GM12865 (cell line): ENCODE data around the gene TRAPPC10.

Experiments
- DNase-seq: peaks from one replicate; pipeline ENCODE4 v3.0.0; 2010; ENCODE audit warnings: low read depth
- H3K4me3 ChIP-seq: 2 replicates; pipeline ENCODE4 v1.5.1; 2011; ENCODE audit warnings: mild to moderate bottlenecking, low read depth, low read length, control low read depth
- TF ChIP-seq, protein P1 (sequence below): IDR thresholded peaks from 2 replicates; pipeline ENCODE4 v1.5.1; 2011; ENCODE audit warnings: low read length, control low read depth, low read depth, inconsistent platforms; ENCODE audit not compliant: insufficient read depth; ENCODE audit errors: missing control alignments

The TRAPPC10 gene

DNA sequence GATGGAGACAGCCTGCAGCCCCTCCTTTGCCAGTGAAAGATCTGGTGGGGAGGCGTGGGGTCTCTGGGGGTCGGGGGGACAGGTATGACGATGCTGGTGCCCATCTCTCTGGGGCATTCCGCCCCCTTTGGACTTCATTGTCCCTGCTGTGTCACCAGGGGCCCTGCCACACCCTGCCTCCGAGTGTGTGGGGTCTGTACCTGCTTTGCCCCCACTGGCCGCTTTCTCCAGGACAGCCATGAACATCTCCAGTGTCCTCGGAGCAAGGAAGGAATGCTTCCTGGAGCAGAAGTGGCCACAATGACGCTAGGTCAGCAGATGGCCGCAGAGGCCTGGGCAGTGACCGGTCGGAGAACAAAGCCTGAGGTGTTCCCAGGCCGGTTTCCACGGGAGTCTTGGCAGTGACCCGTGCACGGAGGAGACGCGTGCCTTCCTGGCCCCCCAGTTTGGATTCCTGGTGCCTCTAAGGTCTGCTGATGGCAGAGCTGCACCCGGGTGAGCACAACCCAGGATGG is 18.6 kb upstream of the TRAPPC10 start:
- TF ChIP-seq, protein P1, sequence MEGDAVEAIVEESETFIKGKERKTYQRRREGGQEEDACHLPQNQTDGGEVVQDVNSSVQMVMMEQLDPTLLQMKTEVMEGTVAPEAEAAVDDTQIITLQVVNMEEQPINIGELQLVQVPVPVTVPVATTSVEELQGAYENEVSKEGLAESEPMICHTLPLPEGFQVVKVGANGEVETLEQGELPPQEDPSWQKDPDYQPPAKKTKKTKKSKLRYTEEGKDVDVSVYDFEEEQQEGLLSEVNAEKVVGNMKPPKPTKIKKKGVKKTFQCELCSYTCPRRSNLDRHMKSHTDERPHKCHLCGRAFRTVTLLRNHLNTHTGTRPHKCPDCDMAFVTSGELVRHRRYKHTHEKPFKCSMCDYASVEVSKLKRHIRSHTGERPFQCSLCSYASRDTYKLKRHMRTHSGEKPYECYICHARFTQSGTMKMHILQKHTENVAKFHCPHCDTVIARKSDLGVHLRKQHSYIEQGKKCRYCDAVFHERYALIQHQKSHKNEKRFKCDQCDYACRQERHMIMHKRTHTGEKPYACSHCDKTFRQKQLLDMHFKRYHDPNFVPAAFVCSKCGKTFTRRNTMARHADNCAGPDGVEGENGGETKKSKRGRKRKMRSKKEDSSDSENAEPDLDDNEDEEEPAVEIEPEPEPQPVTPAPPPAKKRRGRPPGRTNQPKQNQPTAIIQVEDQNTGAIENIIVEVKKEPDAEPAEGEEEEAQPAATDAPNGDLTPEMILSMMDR: no peak
- DNase-seq: no peak
- no peak overlapping the region for H3K4me3 ChIP-seq

GRCh38 chr21:43994085-43994484 is 18.0 kb upstream of the TRAPPC10 start:
- no peak overlapping the region for H3K4me3 ChIP-seq
- no peak for DNase-seq
- TF ChIP-seq, protein P1: no peak

DNA sequence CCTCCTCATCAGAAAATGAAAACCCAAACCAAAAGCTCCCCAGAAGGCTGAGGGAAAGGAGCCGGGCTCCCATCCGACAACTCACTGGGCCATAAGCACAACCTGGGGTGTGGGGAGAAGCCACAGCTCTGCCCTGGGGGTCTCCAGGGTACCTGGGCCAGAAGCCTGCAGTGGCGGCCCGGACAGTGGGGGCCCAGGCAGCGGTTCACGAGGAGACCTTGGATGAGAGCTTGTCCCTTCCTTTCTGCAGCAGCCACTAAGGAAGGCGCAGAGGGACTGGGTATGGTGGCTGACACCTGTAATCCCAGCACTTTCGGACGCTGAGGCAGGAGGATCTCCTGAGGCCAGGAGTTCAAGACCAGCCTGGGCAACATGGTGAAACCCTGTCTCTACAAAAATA is 17.5 kb upstream of the TRAPPC10 start:
- H3K4me3 ChIP-seq: no peak overlapping the region
- no peak for DNase-seq
- TF ChIP-seq, protein P1: no peak

DNA sequence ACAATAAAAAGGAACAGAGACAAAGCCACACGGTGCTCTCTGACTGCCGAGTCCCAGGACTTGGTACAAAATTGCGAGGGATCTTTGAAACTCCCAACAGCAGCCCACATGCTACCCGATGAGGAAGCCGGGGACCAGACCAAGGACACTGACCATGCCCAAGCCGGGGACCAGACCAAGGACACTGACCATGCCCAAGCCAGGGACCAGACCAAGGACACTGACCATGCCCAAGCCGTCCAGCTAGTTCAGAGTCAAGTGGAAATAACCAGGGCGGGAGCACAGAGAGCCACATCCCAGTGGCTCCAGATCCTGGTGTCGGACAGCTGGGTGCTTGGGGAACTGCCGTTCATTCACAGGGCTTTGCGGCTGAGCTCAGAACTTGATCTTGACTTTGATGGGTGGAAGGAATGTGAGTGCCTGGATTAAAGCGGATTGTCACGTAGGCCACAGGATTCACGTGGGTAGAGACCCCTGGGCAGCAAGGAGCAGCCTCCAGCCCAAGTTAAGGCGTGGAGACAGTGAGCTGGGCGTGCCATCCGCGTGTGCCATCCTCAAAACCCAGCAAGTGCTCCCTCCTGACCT is 16.5 kb upstream of the TRAPPC10 start:
- H3K4me3 ChIP-seq: no peak overlapping the region
- TF ChIP-seq, protein P1: no peak
- no peak for DNase-seq

GRCh38 chr21:43997766-43998742 is 14.1 kb upstream of the TRAPPC10 start:
- no peak for DNase-seq
- TF ChIP-seq, protein P1: no peak
- no peak overlapping the region for H3K4me3 ChIP-seq

GRCh38 chr21:44000360-44000759 is 11.7 kb upstream of the TRAPPC10 start:
- TF ChIP-seq, protein P1: no peak
- no peak overlapping the region for H3K4me3 ChIP-seq
- no peak for DNase-seq
